IPS-18c (cell line): ENCODE measurements around the gene SSC4D.
"Not testable (repeated sequence)": the region's sequence is repeated elsewhere in the genome, so short reads cannot be mapped to it uniquely, and the experiment has no call there.

Experiments used
- H3K4me3 ChIP-seq: 2 replicates; pipeline ENCODE4 v1.7.0; 2013; ENCODE audit warnings: low read depth, mild to moderate bottlenecking, low read length, moderate library complexity; ENCODE audit not compliant: insufficient read depth
- H3K9me3 ChIP-seq: one replicate; pipeline ENCODE4 v1.6.1; 2013; ENCODE audit warnings: mild to moderate bottlenecking, low read length, moderate library complexity; ENCODE audit not compliant: control insufficient read depth, insufficient read depth

The SSC4D gene

GRCh38 chr7:76425156-76425555 lies 15.7 kb upstream of the SSC4D start:
- Histone ChIP-seq H3K4me3 (no peak overlapping the region), H3K9me3 (no peaks in the 10 kb centered on the region)

GRCh38 chr7:76424413-76425111 lies 15.1 kb upstream of the SSC4D start, which contains the start of gene ZP3:
Gene ZP3 (plus strand): TSS chr7:76424950. CDS start chr7:76424965, 15 bp downstream.
- H3K4me3 ChIP-seq: no peak within 1 kb of the TSS
- H3K9me3 ChIP-seq: no peaks in the 10 kb centered on the region

GRCh38 chr7:76423666-76424412 lies 14.3 kb upstream of the SSC4D start:
- H3K4me3 ChIP-seq: no peak overlapping the region
- H3K9me3 ChIP-seq: no peaks in the 10 kb centered on the region

- H3K9me3 ChIP-seq, H3K4me3 ChIP-seq: not testable (repeated sequence)
Measured at GRCh38 chr7:76421097-76421496, 11.6 kb upstream of the SSC4D start.

- H3K4me3 ChIP-seq, H3K9me3 ChIP-seq: not testable (repeated sequence)
Measured at GRCh38 chr7:76417654-76418310, 8.3 kb upstream of the SSC4D start.

- H3K4me3 ChIP-seq: no peak overlapping the region
- no peaks in the 10 kb centered on the region for H3K9me3 ChIP-seq
Measured at GRCh38 chr7:76412249-76412648, 2.8 kb upstream of the SSC4D start.

- no peak overlapping the region for H3K4me3 ChIP-seq
Measured at GRCh38 chr7:76411626-76412025, 2.1 kb upstream of the SSC4D start.

GRCh38 chr7:76408121-76408560 lies 1.4 kb downstream of the SSC4D start:
- H3K9me3 ChIP-seq: no peaks in the 10 kb centered on the region
- no peak overlapping the region for H3K4me3 ChIP-seq

More at GRCh38 chr7:76411626-76412025, 2.1 kb upstream of the SSC4D start:
- no peaks in the 10 kb centered on the region for H3K9me3 ChIP-seq

- Histone ChIP-seq H3K4me3 (no peak overlapping the region), H3K9me3 (no peaks in the 10 kb centered on the region)
Measured at GRCh38 chr7:76407718-76408117, 1.8 kb downstream of the SSC4D start.

- Histone ChIP-seq H3K9me3 (no peaks in the 10 kb centered on the region), H3K4me3 (no peak overlapping the region)
Measured at GRCh38 chr7:76405738-76406137, 3.8 kb downstream of the SSC4D start.

- Histone ChIP-seq H3K9me3 (no peaks in the 10 kb centered on the region), H3K4me3 (no peak overlapping the region)
Measured at GRCh38 chr7:76403780-76404494, 5.6 kb downstream of the SSC4D start.

GRCh38 chr7:76403097-76403496 lies 6.4 kb downstream of the SSC4D start:
- H3K4me3 ChIP-seq, H3K9me3 ChIP-seq: not testable (repeated sequence)

GRCh38 chr7:76400248-76400647 lies 9.2 kb downstream of the SSC4D start:
- Histone ChIP-seq H3K4me3 (no peak overlapping the region), H3K9me3 (no peaks in the 10 kb centered on the region)

GRCh38 chr7:76397409-76398183 lies 11.9 kb downstream of the SSC4D start:
- Histone ChIP-seq H3K9me3 (no peaks in the 10 kb centered on the region), H3K4me3 (peak overlapping the region; percentile 20; the same call in 1 of the 2 replicates)

GRCh38 chr7:76396864-76397263 lies 12.6 kb downstream of the SSC4D start:
- no peak overlapping the region for H3K4me3 ChIP-seq
- no peaks in the 10 kb centered on the region for H3K9me3 ChIP-seq

GRCh38 chr7:76395965-76396726 lies 13.4 kb downstream of the SSC4D start:
- Histone ChIP-seq H3K4me3 (no peak overlapping the region), H3K9me3 (no peaks in the 10 kb centered on the region)
